HG03378 (cell line): ENCODE results near the gene TNFSF8.

ENCODE experiments used
- ATAC-seq: cut with Tn5 transposase; IDR thresholded peaks from one replicate; pipeline ENCODE4 v1.9.1; 2021; ENCODE audit warnings: mild to moderate bottlenecking, moderate library complexity; ENCODE audit not compliant: unreplicated experiment

Gene TNFSF8

GRCh38 chr9:114937516-114937915, 7.1 kb upstream of the TNFSF8 start:
- ATAC-seq, result no peak

GRCh38 chr9:114936581-114936980, 6.2 kb upstream of the TNFSF8 start:
- ATAC-seq, result no peak

GRCh38 chr9:114935119-114935518, 4.7 kb upstream of the TNFSF8 start:
- no peak for ATAC-seq

- no peak for ATAC-seq
Observed at GRCh38 chr9:114932502-114932901, 2.1 kb upstream of the TNFSF8 start.

- no peak for ATAC-seq
Observed at GRCh38 chr9:114931407-114931806, 1.0 kb upstream of the TNFSF8 start.

- ATAC-seq, result no peak
Observed at GRCh38 chr9:114929201-114929600, 1.2 kb downstream of the TNFSF8 start.

GRCh38 chr9:114928671-114929070, 1.7 kb downstream of the TNFSF8 start:
- ATAC-seq, result no peak

- ATAC-seq, result no peak
Observed at GRCh38 chr9:114928136-114928535, 2.3 kb downstream of the TNFSF8 start.

- ATAC-seq, result no peak
Observed at GRCh38 chr9:114925672-114926071, 4.7 kb downstream of the TNFSF8 start.

GRCh38 chr9:114925039-114925438, 5.4 kb downstream of the TNFSF8 start:
- ATAC-seq, result no peak

GRCh38 chr9:114924327-114924726, 6.1 kb downstream of the TNFSF8 start:
- no peak for ATAC-seq

- ATAC-seq, result no peak
Observed at GRCh38 chr9:114923918-114924317, 6.5 kb downstream of the TNFSF8 start.

GRCh38 chr9:114921171-114921570, 9.2 kb downstream of the TNFSF8 start:
- no peak for ATAC-seq

- no peak for ATAC-seq
Observed at GRCh38 chr9:114919611-114920010, 10.8 kb downstream of the TNFSF8 start.

GRCh38 chr9:114916481-114916880, 13.9 kb downstream of the TNFSF8 start:
- no peak for ATAC-seq

- ATAC-seq, result no peak
Observed at GRCh38 chr9:114914139-114914538, 16.3 kb downstream of the TNFSF8 start.

- ATAC-seq, result no peak
Observed at GRCh38 chr9:114913656-114914055, 16.7 kb downstream of the TNFSF8 start.

- no peak for ATAC-seq
Observed at GRCh38 chr9:114913217-114913616, 17.2 kb downstream of the TNFSF8 start.

- ATAC-seq, result no peak
Observed at GRCh38 chr9:114911167-114911821, 19.1 kb downstream of the TNFSF8 start.

- no peak for ATAC-seq
Observed at GRCh38 chr9:114910541-114910940, 19.9 kb downstream of the TNFSF8 start.

- ATAC-seq, result no peak
Observed at GRCh38 chr9:114909661-114910060, 20.7 kb downstream of the TNFSF8 start.

GRCh38 chr9:114908805-114909448, 21.5 kb downstream of the TNFSF8 start:
- ATAC-seq, result no peak
